K562 (cell line): ENCODE data around the gene B4GALT5. TPM values are rescaled to one million over a fixed set of nuclear protein-coding genes. Genes with fewer than 3 reads are reported as not detected.
A peak's percentile ranks its signal among the peaks of the same experiment; 100 is the strongest.

ENCODE experiments used
- FOXA1 ChIP-seq: fragments of 450-650 bp; IDR thresholded peaks from 2 replicates; pipeline ENCODE4 v1.6.1; 2016; ENCODE audit warnings: mild to moderate bottlenecking, borderline replicate concordance
- FOXJ3 ChIP-seq: sonication (generic); formaldehyde crosslinking; IDR thresholded peaks from 2 replicates; pipeline ENCODE4 v1.4.0; 2020; ENCODE audit warnings: mild to moderate bottlenecking, missing genetic modification reagents
- GABPA ChIP-seq: fragments of 200-800 bp; sonication (Bioruptor generic); conservative IDR thresholded peaks from 2 replicates; pipeline ENCODE4 v1.6.1; 2016; ENCODE audit warnings: low read depth, missing genetic modification characterization, missing compliant biosample characterization
- HDGF ChIP-seq: fragments of 450-650 bp; IDR thresholded peaks from 2 replicates; pipeline ENCODE4 v1.6.1; 2016
- JUND ChIP-seq, 2 experiments: IDR thresholded peaks; 2 replicates in 1 of 2; 3 replicates in 1 of 2; pipeline ENCODE4 v1.6.1; 2011; ENCODE audit warnings: borderline replicate concordance in 2 of 2, low read depth in 2 of 2, low read length in 2 of 2, improper control_type of control experiment in 1 of 2, missing biosample characterization in 1 of 2, missing genetic modification characterization in 1 of 2, missing genetic modification reagents in 1 of 2
- KAT2B ChIP-seq: IDR thresholded peaks from one replicate; pipeline ENCODE4 v1.6.1; 2012; ENCODE audit warnings: low read depth, mild to moderate bottlenecking, control low read depth, inconsistent platforms, low read length, moderate library complexity
- KAT8 ChIP-seq: fragments of 450-650 bp; IDR thresholded peaks from 2 replicates; pipeline ENCODE4 v1.6.1; 2016; ENCODE audit warnings: low read depth, mild to moderate bottlenecking
- NFATC3 ChIP-seq: fragments of 450-650 bp; IDR thresholded peaks from 2 replicates; pipeline ENCODE4 v1.6.1; 2017; ENCODE audit warnings: mild to moderate bottlenecking
- TAF9B ChIP-seq: fragments of 450-650 bp; IDR thresholded peaks from 2 replicates; pipeline ENCODE4 v1.6.1; 2018; ENCODE audit warnings: mild to moderate bottlenecking; ENCODE audit not compliant: partially characterized antibody
- TEAD2 ChIP-seq: fragments of 450-650 bp; IDR thresholded peaks from 2 replicates; pipeline ENCODE4 v1.6.1; 2016; ENCODE audit warnings: missing genetic modification characterization, control low read depth, missing compliant biosample characterization
- U2AF2 ChIP-seq: fragments of 200-400 bp; formaldehyde crosslinking; optimal IDR thresholded peaks from 2 replicates; pipeline ENCODE3; 2017; ENCODE audit warnings: low read depth, mild to moderate bottlenecking, low read length
- ZBTB43 ChIP-seq: sonication (generic); formaldehyde crosslinking; IDR thresholded peaks from 2 replicates; pipeline ENCODE4 v1.8.0; 2023; ENCODE audit warnings: mild to moderate bottlenecking, missing genetic modification reagents
- ZEB2 ChIP-seq: fragments of 450-650 bp; IDR thresholded peaks from 2 replicates; pipeline ENCODE4 v1.6.1; 2016
- ZKSCAN8 ChIP-seq: fragments of 200-800 bp; sonication (Bioruptor generic); IDR thresholded peaks from 2 replicates; pipeline ENCODE4 v1.6.1; 2016; ENCODE audit warnings: missing genetic modification characterization, missing compliant biosample characterization
- ZNF121 ChIP-seq: sonication (generic); formaldehyde crosslinking; conservative IDR thresholded peaks from 2 replicates; pipeline ENCODE4 v1.8.0; 2022; ENCODE audit warnings: missing genetic modification reagents
- polyA plus RNA-seq, 8 experiments: library from polyadenylated mRNA; depleted of rRNA in 4 of 8; stranded (reverse) in 5 of 8; unstranded in 3 of 8; fragments of >200 nt; fragmentation: Nextera tagmentation in 2 of 8; fragmentation: Illumina TruSeq in 1 of 8; extraction: Ambion mirVana in 2 of 8; extraction: Trizol in 1 of 8; gene quantifications; 2 replicates each; pipeline versions ENCODE4 v1.2.1 to v1.2.3, GENCODE V29; 2011 to 2014; ENCODE audit warnings: inconsistent platforms in 1 of 8, missing spikeins in 1 of 8
- total RNA-seq, 7 experiments: library from RNA; depleted of rRNA in 6 of 7; stranded (reverse); fragments of >200 nt in 6 of 7; fragmentation: Illumina TruSeq in 2 of 7; extraction: Trizol in 2 of 7; gene quantifications; 2 replicates each; pipeline versions ENCODE4 v1.2.1 to v1.2.3, GENCODE V29; 2011 to 2021; ENCODE audit warnings: low replicate concordance in 1 of 7
- TF ChIP-seq, protein P1 (sequence below): fragments of 450-650 bp; IDR thresholded peaks from 2 replicates; pipeline ENCODE4 v1.6.1; 2016; ENCODE audit warnings: antibody characterized with exemption
- TF ChIP-seq, protein P2 (sequence below): fragments of 250-450 bp; sonication (Bioruptor Pico); IDR thresholded peaks from 2 replicates; pipeline ENCODE4 v1.4.0; 2020; ENCODE audit warnings: mild to moderate bottlenecking, moderate library complexity
- TF ChIP-seq, protein P3 (sequence below): sonication (generic); formaldehyde crosslinking; IDR thresholded peaks from 2 replicates; pipeline ENCODE4 v1.8.1; 2023; ENCODE audit warnings: mild to moderate bottlenecking, missing genetic modification reagents

The B4GALT5 gene
- total and polyA plus RNA-seq, 9 of the 15 experiments (the other 6 are each of a cell fraction or from before 2014, with no cell fraction given) = 8.5 to 32.6 (median 23.4) TPM

GRCh38 chr20:49677777-49678758, 35.6 kb downstream of the B4GALT5 start (continued):
- TF ChIP-seq, protein P1, sequence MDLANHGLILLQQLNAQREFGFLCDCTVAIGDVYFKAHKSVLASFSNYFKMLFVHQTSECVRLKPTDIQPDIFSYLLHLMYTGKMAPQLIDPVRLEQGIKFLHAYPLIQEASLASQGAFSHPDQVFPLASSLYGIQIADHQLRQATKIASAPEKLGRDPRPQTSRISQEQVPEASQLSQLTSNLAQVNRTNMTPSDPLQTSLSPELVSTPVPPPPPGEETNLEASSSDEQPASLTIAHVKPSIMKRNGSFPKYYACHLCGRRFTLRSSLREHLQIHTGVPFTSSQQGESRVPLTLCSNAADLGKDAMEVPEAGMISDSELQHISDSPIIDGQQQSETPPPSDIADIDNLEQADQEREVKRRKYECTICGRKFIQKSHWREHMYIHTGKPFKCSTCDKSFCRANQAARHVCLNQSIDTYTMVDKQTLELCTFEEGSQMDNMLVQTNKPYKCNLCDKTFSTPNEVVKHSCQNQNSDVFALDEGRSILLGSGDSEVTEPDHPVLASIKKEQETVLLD = no peak; the same call in 1 of the 2 replicates
- TF ChIP-seq FOXA1 (no peak), ZNF121 (CRISPR knock-in tag) (no peak), JUND (IDR thresholded peaks at IDR 0.05; ENCODE audit: borderline replicate concordance, low read depth, low read length) (peak; percentile 92), JUND (tag; IDR thresholded peaks at IDR 0.05; ENCODE audit: borderline replicate concordance, low read depth, low read length) (peak; percentile 80; the same call in 2 of the 3 replicates), TAF9B (no peak), ZEB2 (peak; percentile 46; the same call in 1 of the 2 replicates), KAT8 (no peak), FOXJ3 (CRISPR knock-in tag) (no peak), ZKSCAN8 (no peak), HDGF (no peak), NFATC3 (no peak), ZBTB43 (no peak), U2AF2 (no peak), GABPA (no peak), TEAD2 (no peak), KAT2B (no peak)
- TF ChIP-seq, protein P2, sequence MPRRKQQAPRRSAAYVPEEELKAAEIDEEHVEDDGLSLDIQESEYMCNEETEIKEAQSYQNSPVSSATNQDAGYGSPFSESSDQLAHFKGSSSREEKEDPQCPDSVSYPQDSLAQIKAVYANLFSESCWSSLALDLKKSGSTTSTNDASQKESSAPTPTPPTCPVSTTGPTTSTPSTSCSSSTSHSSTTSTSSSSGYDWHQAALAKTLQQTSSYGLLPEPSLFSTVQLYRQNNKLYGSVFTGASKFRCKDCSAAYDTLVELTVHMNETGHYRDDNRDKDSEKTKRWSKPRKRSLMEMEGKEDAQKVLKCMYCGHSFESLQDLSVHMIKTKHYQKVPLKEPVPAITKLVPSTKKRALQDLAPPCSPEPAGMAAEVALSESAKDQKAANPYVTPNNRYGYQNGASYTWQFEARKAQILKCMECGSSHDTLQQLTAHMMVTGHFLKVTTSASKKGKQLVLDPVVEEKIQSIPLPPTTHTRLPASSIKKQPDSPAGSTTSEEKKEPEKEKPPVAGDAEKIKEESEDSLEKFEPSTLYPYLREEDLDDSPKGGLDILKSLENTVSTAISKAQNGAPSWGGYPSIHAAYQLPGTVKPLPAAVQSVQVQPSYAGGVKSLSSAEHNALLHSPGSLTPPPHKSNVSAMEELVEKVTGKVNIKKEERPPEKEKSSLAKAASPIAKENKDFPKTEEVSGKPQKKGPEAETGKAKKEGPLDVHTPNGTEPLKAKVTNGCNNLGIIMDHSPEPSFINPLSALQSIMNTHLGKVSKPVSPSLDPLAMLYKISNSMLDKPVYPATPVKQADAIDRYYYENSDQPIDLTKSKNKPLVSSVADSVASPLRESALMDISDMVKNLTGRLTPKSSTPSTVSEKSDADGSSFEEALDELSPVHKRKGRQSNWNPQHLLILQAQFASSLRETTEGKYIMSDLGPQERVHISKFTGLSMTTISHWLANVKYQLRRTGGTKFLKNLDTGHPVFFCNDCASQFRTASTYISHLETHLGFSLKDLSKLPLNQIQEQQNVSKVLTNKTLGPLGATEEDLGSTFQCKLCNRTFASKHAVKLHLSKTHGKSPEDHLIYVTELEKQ (CRISPR knock-in tag) = no peak
- TF ChIP-seq, protein P3, sequence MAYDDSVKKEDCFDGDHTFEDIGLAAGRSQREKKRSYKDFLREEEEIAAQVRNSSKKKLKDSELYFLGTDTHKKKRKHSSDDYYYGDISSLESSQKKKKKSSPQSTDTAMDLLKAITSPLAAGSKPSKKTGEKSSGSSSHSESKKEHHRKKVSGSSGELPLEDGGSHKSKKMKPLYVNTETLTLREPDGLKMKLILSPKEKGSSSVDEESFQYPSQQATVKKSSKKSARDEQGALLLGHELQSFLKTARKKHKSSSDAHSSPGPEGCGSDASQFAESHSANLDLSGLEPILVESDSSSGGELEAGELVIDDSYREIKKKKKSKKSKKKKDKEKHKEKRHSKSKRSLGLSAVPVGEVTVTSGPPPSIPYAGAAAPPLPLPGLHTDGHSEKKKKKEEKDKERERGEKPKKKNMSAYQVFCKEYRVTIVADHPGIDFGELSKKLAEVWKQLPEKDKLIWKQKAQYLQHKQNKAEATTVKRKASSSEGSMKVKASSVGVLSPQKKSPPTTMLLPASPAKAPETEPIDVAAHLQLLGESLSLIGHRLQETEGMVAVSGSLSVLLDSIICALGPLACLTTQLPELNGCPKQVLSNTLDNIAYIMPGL (CRISPR knock-in tag) = no peak
